PC-3 (cell line): ENCODE results near the gene TTC31. TPM values are rescaled to one million over a fixed set of nuclear protein-coding genes. Genes with fewer than 3 reads are reported as not detected.

Source experiments
- ATAC-seq: fragments of 200-7000 bp; cut with Tn5 transposase; 2 replicates; pipeline ENCODE4 v1.9.1; 2020; ENCODE audit warnings: mild to moderate bottlenecking, moderate library complexity
- BruUV-seq: library from RNA; stranded (reverse); fragments of 400-500 nt; replicated peaks from 2 replicates; lab custom pipeline; 2021; lab: Mats Ljungman, UMichigan
- CTCF ChIA-PET: fragments of 300-600 bp; sonication (Branson Sonifier 250); formaldehyde crosslinking; loops from one replicate; lab custom pipeline; 2022; ENCODE audit warnings: antibody characterized with exemption; lab: Charles Lee
- POLR2A ChIA-PET: fragments of 300-600 bp; sonication (Branson Sonifier 250); formaldehyde crosslinking; loops from one replicate; lab custom pipeline; 2022; ENCODE audit warnings: antibody characterized with exemption; ENCODE audit not compliant: unreplicated experiment; lab: Charles Lee
- DNase-seq: peaks from one replicate; pipeline ENCODE4 v3.0.0-alpha.2; 2015
- H2AFZ ChIP-seq: fragments of 300-600 bp; sonication (generic); 2 replicates; pipeline ENCODE4 v1.6.0; 2016; ENCODE audit warnings: antibody characterized with exemption, low read length
- H3F3A ChIP-seq: fragments of 300-600 bp; sonication (generic); one replicate; pipeline ENCODE4 v1.6.0; 2017; ENCODE audit warnings: antibody characterized with exemption, low read length, control low read depth, mild to moderate bottlenecking; ENCODE audit not compliant: unreplicated experiment
- H3K27ac ChIP-seq: fragments of 300-600 bp; sonication (generic); 2 replicates; pipeline ENCODE4 v1.5.1; 2016; ENCODE audit warnings: mild to moderate bottlenecking, low read length
- H3K27me3 ChIP-seq: fragments of 300-600 bp; sonication (generic); 2 replicates; pipeline ENCODE4 v1.6.1; 2016; ENCODE audit warnings: low read length, mixed read lengths
- H3K36me3 ChIP-seq: fragments of 300-600 bp; sonication (generic); 2 replicates; pipeline ENCODE4 v1.6.1; 2016; ENCODE audit warnings: low read depth, mixed run types, low read length, mixed read lengths
- H3K4me1 ChIP-seq: fragments of 300-600 bp; sonication (generic); 2 replicates; pipeline ENCODE4 v1.5.1; 2016; ENCODE audit warnings: low read length; ENCODE audit not compliant: insufficient read depth
- H3K4me2 ChIP-seq: fragments of 300-600 bp; sonication (generic); 2 replicates; pipeline ENCODE4 v1.6.0; 2016; ENCODE audit warnings: low read length
- H3K4me3 ChIP-seq: fragments of 300-600 bp; sonication (generic); 2 replicates; pipeline ENCODE4 v1.5.1; 2016; ENCODE audit warnings: mild to moderate bottlenecking, low read length, mixed read lengths
- H3K79me2 ChIP-seq: fragments of 300-600 bp; sonication (generic); 2 replicates; pipeline ENCODE4 v1.6.1; 2017; ENCODE audit warnings: low read length, mixed read lengths
- H3K9ac ChIP-seq: fragments of 300-600 bp; sonication (generic); 2 replicates; pipeline ENCODE4 v1.6.0; 2016; ENCODE audit warnings: mild to moderate bottlenecking, low read length
- H3K9me2 ChIP-seq: fragments of 300-600 bp; sonication (generic); replicated peaks from 2 replicates; pipeline ENCODE4 v1.6.1; 2016; ENCODE audit warnings: mixed run types, low read length, mixed read lengths
- H3K9me3 ChIP-seq: fragments of 300-600 bp; sonication (generic); 2 replicates; pipeline ENCODE4 v1.6.1; 2016; ENCODE audit warnings: low read length, mixed read lengths
- H4K20me1 ChIP-seq: fragments of 300-600 bp; sonication (generic); 2 replicates; pipeline ENCODE4 v1.6.1; 2016; ENCODE audit warnings: low read length, mixed read lengths
- EZH2 ChIP-seq: fragments of 300-600 bp; sonication (generic); IDR thresholded peaks from one replicate; pipeline ENCODE4 v1.6.1; 2017; ENCODE audit warnings: antibody characterized with exemption, mild to moderate bottlenecking, low read length; ENCODE audit not compliant: unreplicated experiment
- EZH2phosphoT487 ChIP-seq: fragments of 300-600 bp; sonication (generic); IDR thresholded peaks from 2 replicates; pipeline ENCODE4 v1.6.1; 2018; ENCODE audit warnings: mild to moderate bottlenecking, antibody characterized with exemption, low read length, borderline replicate concordance
- intact Hi-C: fragments of 100-400 bp; cut with micrococcal nuclease; formaldehyde crosslinking; loops from 2 replicates; pipeline ENCODE4 v1.9.0; 2023
- total RNA-seq: library from RNA; depleted of rRNA; stranded (reverse); fragments of >200 nt; gene quantifications from 2 replicates; pipeline ENCODE4 v1.2.3, GENCODE V29; 2014
- TF ChIP-seq, protein P1 (sequence below): fragments of 300-600 bp; sonication (generic); conservative IDR thresholded peaks from 2 replicates; pipeline ENCODE4 v1.5.1; 2017; ENCODE audit warnings: antibody characterized with exemption, low read depth, mild to moderate bottlenecking, low read length

TTC31 gene
- total RNA-seq, 1 experiment from 2014 or later: 21.1 TPM

- TF ChIP-seq EZH2: no peak
- TF ChIP-seq, protein P1, sequence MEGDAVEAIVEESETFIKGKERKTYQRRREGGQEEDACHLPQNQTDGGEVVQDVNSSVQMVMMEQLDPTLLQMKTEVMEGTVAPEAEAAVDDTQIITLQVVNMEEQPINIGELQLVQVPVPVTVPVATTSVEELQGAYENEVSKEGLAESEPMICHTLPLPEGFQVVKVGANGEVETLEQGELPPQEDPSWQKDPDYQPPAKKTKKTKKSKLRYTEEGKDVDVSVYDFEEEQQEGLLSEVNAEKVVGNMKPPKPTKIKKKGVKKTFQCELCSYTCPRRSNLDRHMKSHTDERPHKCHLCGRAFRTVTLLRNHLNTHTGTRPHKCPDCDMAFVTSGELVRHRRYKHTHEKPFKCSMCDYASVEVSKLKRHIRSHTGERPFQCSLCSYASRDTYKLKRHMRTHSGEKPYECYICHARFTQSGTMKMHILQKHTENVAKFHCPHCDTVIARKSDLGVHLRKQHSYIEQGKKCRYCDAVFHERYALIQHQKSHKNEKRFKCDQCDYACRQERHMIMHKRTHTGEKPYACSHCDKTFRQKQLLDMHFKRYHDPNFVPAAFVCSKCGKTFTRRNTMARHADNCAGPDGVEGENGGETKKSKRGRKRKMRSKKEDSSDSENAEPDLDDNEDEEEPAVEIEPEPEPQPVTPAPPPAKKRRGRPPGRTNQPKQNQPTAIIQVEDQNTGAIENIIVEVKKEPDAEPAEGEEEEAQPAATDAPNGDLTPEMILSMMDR: no peak
- no peak for TF ChIP-seq EZH2phosphoT487
- Histone ChIP-seq H3K27me3 (no peaks in the 10 kb centered on the region), H3K79me2 (peaks cover 22% of the 10 kb centered on the region), H3K9me3 (no peaks in the 10 kb centered on the region), H3K4me2 (peak overlapping the region; percentile 93), H3K27ac (peak overlapping the region; percentile 94; the same call in 1 of the 2 replicates), H4K20me1 (no peaks in the 10 kb centered on the region), H3K9ac (peak overlapping the region; percentile 99), H3K4me1 (peaks cover 18% of the 10 kb centered on the region), H3K36me3 (peaks cover 7% of the 10 kb centered on the region), H3K4me3 (peak overlapping the region; percentile 95), H3K9me2 (no peaks in the 10 kb centered on the region), H3F3A (no peaks in the 10 kb centered on the region), H2AFZ (peak overlapping the region; percentile 84)
- ATAC-seq (peak; percentile 62), DNase-seq (peak; percentile 39)
- ChIA-PET POLR2A (no interaction called here), CTCF (no interaction called here)
- TSS peak; percentile 89 for BruUV-seq
- intact Hi-C loops: loop anchor here (1.0 to 2.0 kb wide), 3 partner anchors 21 to 53 kb away; partner anchors contain the start of genes AUP1, HTRA2, INO80B and TTC31
These were observed 25.1 kb downstream of the TTC31 start for GRCh38 chr2:74507926-74508520.

- Histone ChIP-seq H3K4me1 (peaks cover 20% of the 10 kb centered on the region), H4K20me1 (no peaks in the 10 kb centered on the region), H3K4me2 (no peak overlapping the region), H3K36me3 (peaks cover 2% of the 10 kb centered on the region; the same call in 1 of the 2 replicates), H2AFZ (no peak overlapping the region), H3K79me2 (peaks cover 20% of the 10 kb centered on the region), H3K27ac (no peak overlapping the region), H3K4me3 (no peak overlapping the region), H3F3A (no peaks in the 10 kb centered on the region), H3K9me3 (no peaks in the 10 kb centered on the region), H3K9ac (no peak overlapping the region), H3K27me3 (no peaks in the 10 kb centered on the region), H3K9me2 (no peaks in the 10 kb centered on the region)
- intact Hi-C loops: no loop called here
- ATAC-seq (no peak), DNase-seq (no peak)
- no TSS peak for BruUV-seq
- POLR2A ChIA-PET: no interaction called here
- CTCF ChIA-PET: no interaction called here
- TF ChIP-seq, protein P1: no peak
- TF ChIP-seq EZH2phosphoT487 (no peak), EZH2 (no peak)
These were observed 27.4 kb downstream of the TTC31 start for GRCh38 chr2:74510272-74510671.
